Ishikawa (cell line): ENCODE data around the gene MICAL3.

Experiments
- CEBPB ChIP-seq: IDR thresholded peaks from 2 replicates; pipeline ENCODE4 v1.6.1; 2012
- CREB1 ChIP-seq: IDR thresholded peaks from 2 replicates; pipeline ENCODE4 v1.6.1; 2012; ENCODE audit warnings: low read depth
- EGR1 ChIP-seq: IDR thresholded peaks from 2 replicates; pipeline ENCODE4 v1.6.1; 2012
- EP300 ChIP-seq: IDR thresholded peaks from 2 replicates; pipeline ENCODE4 v1.6.1; 2012; ENCODE audit warnings: borderline replicate concordance
- FOXM1 ChIP-seq: IDR thresholded peaks from 2 replicates; pipeline ENCODE4 v1.6.1; 2012; ENCODE audit warnings: low read depth, borderline replicate concordance
- NFIC ChIP-seq: IDR thresholded peaks from 2 replicates; pipeline ENCODE4 v1.6.1; 2012
- RAD21 ChIP-seq: IDR thresholded peaks from 2 replicates; pipeline ENCODE4 v1.6.1; 2012; ENCODE audit warnings: low read depth
- REST ChIP-seq: IDR thresholded peaks from 2 replicates; pipeline ENCODE4 v1.6.1; 2012; ENCODE audit warnings: low read depth, mild to moderate bottlenecking
- TAF1 ChIP-seq: IDR thresholded peaks from 2 replicates; pipeline ENCODE4 v1.6.1; 2012; ENCODE audit warnings: low read depth, mild to moderate bottlenecking
- TCF12 ChIP-seq: IDR thresholded peaks from 2 replicates; pipeline ENCODE4 v1.6.1; 2012; ENCODE audit warnings: low read depth
- TEAD4 ChIP-seq: IDR thresholded peaks from 2 replicates; pipeline ENCODE4 v1.6.1; 2012
- USF1 ChIP-seq: IDR thresholded peaks from 2 replicates; pipeline ENCODE4 v1.6.1; 2012
- YY1 ChIP-seq: IDR thresholded peaks from 2 replicates; pipeline ENCODE4 v1.6.1; 2012; ENCODE audit warnings: low read depth
- ZBTB7A ChIP-seq: IDR thresholded peaks from 2 replicates; pipeline ENCODE4 v1.6.1; 2012; ENCODE audit warnings: low read depth
- TF ChIP-seq, protein P1 (sequence below): IDR thresholded peaks from 2 replicates; pipeline ENCODE4 v1.6.1; 2012

Gene MICAL3

GRCh38 chr22:18031695-18032454, 7.5 kb upstream of the MICAL3 start:
- no peak for TF ChIP-seq ZBTB7A
- TF ChIP-seq TEAD4, result no peak
- TF ChIP-seq TCF12, result peak; percentile 71
- peak; percentile 13; the same call in 1 of the 2 replicates for TF ChIP-seq RAD21
- TF ChIP-seq TAF1, result no peak; the same call in 1 of the 2 replicates
- TF ChIP-seq, protein P1, sequence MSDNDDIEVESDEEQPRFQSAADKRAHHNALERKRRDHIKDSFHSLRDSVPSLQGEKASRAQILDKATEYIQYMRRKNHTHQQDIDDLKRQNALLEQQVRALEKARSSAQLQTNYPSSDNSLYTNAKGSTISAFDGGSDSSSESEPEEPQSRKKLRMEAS, result no peak
- no peak for TF ChIP-seq EGR1
- TF ChIP-seq USF1, result no peak
- TF ChIP-seq CEBPB, result no peak
- no peak for TF ChIP-seq CREB1
- peak; percentile 61; the same call in 1 of the 2 replicates for TF ChIP-seq EP300
- no peak for TF ChIP-seq REST
- peak; percentile 92 for TF ChIP-seq NFIC
- peak; percentile 62; the same call in 1 of the 2 replicates for TF ChIP-seq FOXM1
- no peak for TF ChIP-seq YY1

DNA sequence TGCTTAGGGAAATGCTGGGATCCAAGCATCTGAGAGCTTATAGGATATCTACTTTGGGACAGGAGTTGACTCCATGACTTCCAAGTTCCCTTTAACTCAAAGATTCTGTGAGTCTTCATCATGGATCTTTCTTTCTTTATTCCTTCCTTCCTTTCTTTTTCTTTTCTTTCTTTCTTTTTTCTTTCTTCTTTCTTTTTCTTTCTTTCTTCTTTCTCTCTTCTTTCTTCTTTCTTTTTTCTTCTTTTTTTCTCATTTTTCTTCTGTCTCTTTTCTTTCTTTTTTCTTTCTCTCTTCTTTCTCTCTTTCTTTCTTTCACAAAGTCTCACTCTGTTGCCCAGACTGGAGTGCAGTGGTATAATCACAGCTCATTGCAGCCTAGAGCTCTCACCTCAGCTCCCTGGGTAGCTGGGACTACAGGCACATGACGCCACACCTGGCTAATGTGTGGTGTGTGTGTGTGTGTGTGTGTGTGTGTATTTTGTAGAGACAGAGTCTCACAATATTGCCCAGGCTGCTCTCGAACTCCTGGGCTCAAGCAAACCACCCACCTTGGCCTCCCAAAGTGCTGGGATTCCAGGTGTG, 5.4 kb upstream of the MICAL3 start:
- no peak for TF ChIP-seq NFIC
- TF ChIP-seq RAD21, result no peak
- TF ChIP-seq CEBPB, result no peak
- TF ChIP-seq EGR1, result no peak
- TF ChIP-seq, protein P1, result no peak
- no peak for TF ChIP-seq FOXM1
- no peak for TF ChIP-seq REST
- TF ChIP-seq EP300, result no peak
- no peak for TF ChIP-seq CREB1
- TF ChIP-seq YY1, result no peak
- TF ChIP-seq TAF1, result no peak
- TF ChIP-seq USF1, result no peak
- TF ChIP-seq TEAD4, result no peak
- no peak for TF ChIP-seq ZBTB7A
- TF ChIP-seq TCF12, result no peak

- TF ChIP-seq FOXM1 (no peak), NFIC (no peak), REST (no peak), USF1 (peak; percentile 44), EP300 (no peak), CREB1 (no peak)
- TF ChIP-seq, protein P1, result peak; percentile 37; the same call in 1 of the 2 replicates
These were observed 4.6 kb upstream of the MICAL3 start for GRCh38 chr22:18028817-18029527.
